Measurements from ENCODE around the gene EHD1.

The EHD1 gene

DNA sequence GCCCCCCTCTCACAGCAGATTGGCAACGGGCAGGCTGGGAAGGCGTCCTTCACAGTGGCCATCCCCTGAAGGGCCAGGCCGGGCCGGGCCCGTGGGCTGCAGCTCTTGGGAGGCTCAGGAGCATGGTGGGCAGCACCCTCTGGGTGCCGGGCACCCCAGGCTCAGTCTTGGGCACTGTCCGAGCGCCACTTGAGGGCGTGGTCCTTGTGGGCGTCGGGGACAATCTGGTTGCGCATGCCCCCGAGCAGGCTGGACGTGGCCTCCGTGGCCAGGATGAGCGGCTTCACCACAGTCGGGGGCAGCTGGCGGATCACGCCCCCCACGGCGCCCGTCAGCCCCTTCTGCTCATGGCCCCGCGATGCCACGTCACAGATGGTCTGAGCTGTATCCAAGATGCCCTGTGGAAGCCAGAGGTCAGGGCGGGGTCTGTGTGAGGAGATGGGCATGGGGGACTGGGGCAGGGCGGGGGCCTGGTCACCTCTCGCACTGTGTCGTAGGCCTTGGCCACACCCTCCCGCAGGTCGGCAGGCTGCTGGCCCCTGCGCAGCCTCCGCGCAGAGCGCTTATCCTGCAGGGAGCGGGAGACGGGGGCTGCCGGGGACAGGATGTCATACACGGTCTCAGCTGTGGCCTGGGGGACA is 16.5 kb upstream of the EHD1 start:
- H3K27ac ChIP-seq, result no peak overlapping the region
- no peaks in the 10 kb centered on the region; the same call in 1 of the 2 replicates for H3K36me3 ChIP-seq (ENCODE audit: insufficient read depth, low read length)
- H3K9me3 ChIP-seq (ENCODE audit: low read depth, low read length), result no peaks in the 10 kb centered on the region
- no peak overlapping the region for H3K4me3 ChIP-seq
- no peak for DNase-seq (ENCODE audit: low read depth, low spot score)
- no peak for TF ChIP-seq EZH2 (IDR thresholded peaks at IDR 0.05)
- no peak for TF ChIP-seq FOXP2 (optimal IDR thresholded peaks at IDR 0.05; ENCODE audit: control extremely low read depth, extremely low read length, insufficient read depth)
- TF ChIP-seq POLR2AphosphoS5 (IDR thresholded peaks at IDR 0.05; ENCODE audit: borderline replicate concordance, low read depth, low read length), result no peak
- no peak overlapping the region for H3K9ac ChIP-seq (ENCODE audit: insufficient read length)

DNA sequence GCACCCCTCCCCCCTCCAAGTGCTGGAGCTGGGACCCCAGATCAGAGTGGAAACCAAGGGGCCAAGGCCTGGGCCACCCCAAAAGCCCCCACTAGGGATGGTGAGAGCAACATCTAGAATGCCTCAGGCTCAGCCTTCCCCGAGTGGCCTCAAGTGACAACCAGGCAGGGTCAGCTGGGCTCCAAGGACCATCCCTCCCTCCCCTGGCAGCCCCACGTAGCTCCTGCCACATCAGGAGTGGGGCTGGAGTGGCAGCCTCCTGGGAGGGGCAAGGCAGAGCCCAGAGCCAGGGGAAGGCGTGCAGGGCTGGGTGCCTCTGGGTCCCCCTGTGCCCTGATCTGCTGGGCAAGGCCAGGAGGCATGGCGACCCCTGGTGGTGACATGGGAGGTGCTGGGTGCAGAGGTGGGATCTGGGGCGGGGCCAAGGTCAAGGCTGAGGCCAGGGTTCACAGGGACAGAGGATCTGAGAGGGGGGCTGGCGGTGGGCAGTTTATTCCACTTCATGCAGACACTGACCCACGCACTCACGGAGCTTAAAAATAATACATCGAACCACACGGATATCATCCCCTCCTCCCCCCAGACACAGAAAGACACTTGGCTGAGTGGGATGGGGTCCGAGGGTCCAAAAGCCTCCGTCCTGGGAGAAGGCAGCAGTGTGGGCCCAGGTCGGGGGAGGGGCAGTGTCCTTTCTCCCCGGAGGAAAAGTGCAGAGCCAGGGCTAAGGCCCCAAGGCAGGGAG is 15.8 kb upstream of the EHD1 start:
- TF ChIP-seq POLR2AphosphoS5 (IDR thresholded peaks at IDR 0.05; ENCODE audit: borderline replicate concordance, low read depth, low read length), result no peak
- no peak for TF ChIP-seq FOXP2 (optimal IDR thresholded peaks at IDR 0.05; ENCODE audit: control extremely low read depth, extremely low read length, insufficient read depth)
- no peak for TF ChIP-seq EZH2 (IDR thresholded peaks at IDR 0.05)
- no peak overlapping the region for H3K27ac ChIP-seq

DNA sequence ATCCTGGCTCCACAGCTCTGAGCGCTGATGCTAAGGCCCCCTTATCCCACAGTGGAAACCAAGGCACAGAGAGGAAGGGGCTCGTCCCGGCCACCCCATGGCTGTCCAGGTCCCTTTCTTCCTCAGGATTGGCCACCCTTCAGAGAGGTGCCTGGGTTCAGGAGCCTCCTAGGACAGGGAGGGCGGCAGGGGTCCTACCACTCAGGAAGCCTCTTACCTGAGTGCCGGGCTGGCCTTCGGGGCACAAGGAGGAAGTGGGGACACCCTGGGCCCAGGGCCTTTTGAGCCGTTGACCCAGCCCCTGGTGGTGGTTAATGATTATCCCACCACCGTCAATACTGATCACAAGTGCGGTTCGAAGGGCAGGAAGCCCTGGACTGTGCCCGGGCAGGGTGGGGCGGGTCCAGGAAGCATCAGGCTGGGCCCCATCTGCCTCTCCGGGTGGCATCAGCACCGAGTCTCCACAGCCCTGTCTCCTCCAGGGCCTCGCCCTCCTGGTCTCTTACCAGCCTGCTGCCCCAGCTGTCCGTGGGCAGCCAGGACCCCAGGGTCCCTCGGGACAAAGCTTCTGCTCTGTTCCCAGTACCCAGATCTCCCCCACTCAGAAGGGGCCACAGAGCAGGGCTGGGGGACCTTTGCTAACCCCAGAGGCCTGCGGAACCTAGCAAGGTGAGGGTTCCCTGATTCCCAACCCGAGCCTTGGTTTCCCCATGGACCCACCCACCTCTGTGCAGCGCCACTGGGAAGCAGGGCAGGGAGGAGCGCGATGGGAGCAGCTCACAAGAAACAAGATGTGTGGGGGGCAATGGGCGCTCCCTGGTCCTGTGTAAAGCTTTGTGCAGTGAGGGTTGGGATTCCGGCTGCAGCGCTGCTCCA is 15.0 kb upstream of the EHD1 start:
- no peak overlapping the region for H3K4me3 ChIP-seq
- TF ChIP-seq POLR2AphosphoS5 (IDR thresholded peaks at IDR 0.05; ENCODE audit: borderline replicate concordance, low read depth, low read length), result no peak
- TF ChIP-seq EZH2 (IDR thresholded peaks at IDR 0.05), result no peak
- TF ChIP-seq FOXP2 (optimal IDR thresholded peaks at IDR 0.05; ENCODE audit: control extremely low read depth, extremely low read length, insufficient read depth), result no peak
- no peaks in the 10 kb centered on the region for H3K9me3 ChIP-seq (ENCODE audit: low read depth, low read length)
- no peak for DNase-seq (ENCODE audit: low read depth, low spot score)
- no peaks in the 10 kb centered on the region; the same call in 1 of the 2 replicates for H3K36me3 ChIP-seq (ENCODE audit: insufficient read depth, low read length)
- no peak overlapping the region for H3K27ac ChIP-seq
- no peak overlapping the region for H3K9ac ChIP-seq (ENCODE audit: insufficient read length)

More for the DNA sequence above, 15.8 kb upstream of the EHD1 start:
- Histone ChIP-seq H3K9ac (ENCODE audit: insufficient read length) (no peak overlapping the region), H3K9me3 (ENCODE audit: low read depth, low read length) (no peaks in the 10 kb centered on the region), H3K36me3 (ENCODE audit: insufficient read depth, low read length) (no peaks in the 10 kb centered on the region; the same call in 1 of the 2 replicates), H3K4me3 (no peak overlapping the region)
- DNase-seq (ENCODE audit: low read depth, low spot score), result no peak

DNA sequence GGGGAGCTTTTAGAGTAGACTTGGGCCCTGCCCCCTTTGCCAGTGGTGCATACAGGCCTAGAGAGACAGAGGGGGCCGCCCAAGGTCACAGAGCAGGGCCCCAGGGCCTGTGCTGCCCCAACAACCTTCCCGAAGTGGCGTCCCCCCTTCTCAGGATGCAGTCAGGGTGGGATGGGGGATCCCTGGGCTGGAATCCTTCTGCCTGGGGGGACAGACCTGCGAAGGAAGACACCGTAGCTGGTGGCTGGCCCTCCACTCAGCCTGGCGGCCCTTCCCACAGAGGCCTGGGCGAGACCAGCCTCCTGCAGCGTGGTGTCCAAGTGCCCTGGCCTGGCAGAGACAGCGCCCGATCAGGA is 14.4 kb upstream of the EHD1 start:
- TF ChIP-seq FOXP2 (optimal IDR thresholded peaks at IDR 0.05; ENCODE audit: control extremely low read depth, extremely low read length, insufficient read depth) (no peak), EZH2 (IDR thresholded peaks at IDR 0.05) (no peak), POLR2AphosphoS5 (IDR thresholded peaks at IDR 0.05; ENCODE audit: borderline replicate concordance, low read depth, low read length) (no peak)

DNA sequence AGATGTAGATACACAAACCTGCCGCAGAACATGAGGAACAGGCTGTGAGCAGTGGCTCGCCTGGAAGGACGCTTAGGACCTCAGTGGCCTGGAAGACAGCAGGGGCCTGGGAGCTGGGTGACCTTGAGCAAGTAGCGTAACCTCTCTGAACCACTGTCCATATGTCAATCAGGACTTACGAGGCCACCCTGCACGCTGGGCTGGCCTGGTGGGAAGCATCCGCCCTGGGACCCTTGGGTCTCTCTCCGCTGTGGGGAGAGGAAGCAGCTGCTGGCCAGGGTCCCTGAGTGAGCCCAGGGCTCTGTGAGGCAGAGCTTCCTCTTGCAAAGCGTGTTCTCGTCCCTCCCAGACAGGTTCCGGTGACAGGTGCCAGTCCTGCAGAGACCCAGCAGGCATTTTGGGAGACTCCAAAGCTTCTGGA is 14.0 kb upstream of the EHD1 start:
- Histone ChIP-seq H3K9ac (ENCODE audit: insufficient read length) (no peak overlapping the region), H3K27ac (no peak overlapping the region), H3K9me3 (ENCODE audit: low read depth, low read length) (no peaks in the 10 kb centered on the region), H3K4me3 (no peak overlapping the region), H3K36me3 (ENCODE audit: insufficient read depth, low read length) (no peaks in the 10 kb centered on the region)
- TF ChIP-seq POLR2AphosphoS5 (IDR thresholded peaks at IDR 0.05; ENCODE audit: borderline replicate concordance, low read depth, low read length), result no peak
- TF ChIP-seq EZH2 (IDR thresholded peaks at IDR 0.05), result no peak
- TF ChIP-seq FOXP2 (optimal IDR thresholded peaks at IDR 0.05; ENCODE audit: control extremely low read depth, extremely low read length, insufficient read depth), result no peak
- no peak for DNase-seq (ENCODE audit: low read depth, low spot score)

More for the DNA sequence above, 14.4 kb upstream of the EHD1 start:
- Histone ChIP-seq H3K36me3 (ENCODE audit: insufficient read depth, low read length) (no peaks in the 10 kb centered on the region), H3K4me3 (no peak overlapping the region), H3K9ac (ENCODE audit: insufficient read length) (no peak overlapping the region), H3K27ac (no peak overlapping the region), H3K9me3 (ENCODE audit: low read depth, low read length) (no peaks in the 10 kb centered on the region)
- no peak for DNase-seq (ENCODE audit: low read depth, low spot score)

DNA sequence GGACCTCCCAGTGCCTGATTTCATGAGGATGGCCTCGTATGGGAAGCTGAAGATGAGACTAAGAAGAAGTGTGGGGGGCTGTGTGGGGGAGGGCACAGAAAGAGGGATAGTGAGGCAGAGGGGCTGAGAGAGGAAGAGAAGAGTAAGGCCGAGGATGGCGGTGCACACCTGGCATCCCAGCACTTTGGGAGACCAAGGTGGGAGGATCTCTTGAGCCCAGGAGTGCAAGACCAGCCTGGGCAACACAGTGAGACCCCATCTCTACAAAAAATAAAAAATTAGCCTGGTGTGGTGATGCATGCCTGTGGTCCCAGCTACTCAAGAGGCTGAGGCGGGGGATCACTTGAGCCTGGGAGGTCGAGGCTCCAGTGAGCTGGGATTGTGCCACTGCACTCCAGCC is 13.5 kb upstream of the EHD1 start:
- H3K9ac ChIP-seq (ENCODE audit: insufficient read length), result no peak overlapping the region
- TF ChIP-seq EZH2 (IDR thresholded peaks at IDR 0.05) (no peak), POLR2AphosphoS5 (IDR thresholded peaks at IDR 0.05; ENCODE audit: borderline replicate concordance, low read depth, low read length) (no peak), FOXP2 (optimal IDR thresholded peaks at IDR 0.05; ENCODE audit: control extremely low read depth, extremely low read length, insufficient read depth) (no peak)
- no peak for DNase-seq (ENCODE audit: low read depth, low spot score)
- no peak overlapping the region for H3K4me3 ChIP-seq
- H3K27ac ChIP-seq, result no peak overlapping the region
- no peaks in the 10 kb centered on the region for H3K36me3 ChIP-seq (ENCODE audit: insufficient read depth, low read length)
- no peaks in the 10 kb centered on the region for H3K9me3 ChIP-seq (ENCODE audit: low read depth, low read length)

DNA sequence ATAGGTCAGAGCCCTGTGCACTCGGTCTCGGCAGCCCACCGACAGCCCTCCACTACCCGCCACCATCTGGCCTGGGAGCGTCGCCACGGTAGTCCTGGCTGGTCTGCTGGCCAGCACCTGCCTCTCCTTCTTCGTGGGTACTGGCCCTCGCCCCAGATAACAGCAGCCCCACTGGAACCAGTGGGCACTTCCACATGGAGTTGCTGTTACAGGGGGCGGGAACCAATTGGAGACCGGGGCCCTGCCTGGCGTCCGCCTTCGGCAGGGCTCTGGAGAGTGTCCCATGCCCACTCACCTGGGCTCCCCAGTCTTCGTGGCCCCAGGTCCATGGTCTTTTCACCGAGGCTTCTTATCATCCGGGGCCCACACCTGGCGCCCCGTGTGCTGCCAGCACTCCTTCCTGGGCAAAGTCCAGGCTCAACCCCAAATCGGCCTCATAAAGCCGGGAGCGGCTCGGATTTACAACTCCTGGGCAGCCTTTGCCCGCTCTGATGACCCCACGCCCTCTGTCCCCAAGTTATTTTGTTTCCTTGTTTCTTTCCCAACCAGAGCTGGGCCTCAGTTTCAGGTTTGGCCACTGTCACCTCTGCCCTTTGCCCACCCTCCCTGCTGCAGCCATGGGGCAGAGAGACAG is 12.9 kb upstream of the EHD1 start:
- Histone ChIP-seq H3K36me3 (ENCODE audit: insufficient read depth, low read length) (no peaks in the 10 kb centered on the region), H3K9ac (ENCODE audit: insufficient read length) (no peak overlapping the region), H3K27ac (no peak overlapping the region), H3K9me3 (ENCODE audit: low read depth, low read length) (no peaks in the 10 kb centered on the region), H3K4me3 (no peak overlapping the region)
- TF ChIP-seq EZH2 (IDR thresholded peaks at IDR 0.05) (no peak), POLR2AphosphoS5 (IDR thresholded peaks at IDR 0.05; ENCODE audit: borderline replicate concordance, low read depth, low read length) (no peak), FOXP2 (optimal IDR thresholded peaks at IDR 0.05; ENCODE audit: control extremely low read depth, extremely low read length, insufficient read depth) (no peak)
- no peak for DNase-seq (ENCODE audit: low read depth, low spot score)
